H9 (cell line): ENCODE results near the gene KAT2B. TPM values are rescaled to one million over a fixed set of nuclear protein-coding genes. Genes with fewer than 3 reads are reported as not detected.

ENCODE experiments used
- DNase-seq: peaks from one replicate; pipeline ENCODE4 v3.0.0-alpha.2; 2017
- H2AFZ ChIP-seq: one replicate; pipeline ENCODE4 v1.6.1; 2013; ENCODE audit warnings: mild to moderate bottlenecking, low read length, control low read depth, moderate library complexity
- H2AK5ac ChIP-seq: 2 replicates; pipeline ENCODE4 v1.6.1; 2013; ENCODE audit warnings: low read length, control low read depth, mixed read lengths; ENCODE audit not compliant: insufficient read length
- H2BK120ac ChIP-seq: one replicate; pipeline ENCODE4 v1.6.1; 2013; ENCODE audit warnings: low read depth, mild to moderate bottlenecking, low read length, control low read depth, inconsistent platforms; ENCODE audit not compliant: poor library complexity, severe bottlenecking
- H2BK12ac ChIP-seq: 2 replicates; pipeline ENCODE4 v1.6.1; 2013; ENCODE audit warnings: low read length, control low read depth, mixed read lengths, low read depth; ENCODE audit not compliant: insufficient read length
- H2BK15ac ChIP-seq: 2 replicates; pipeline ENCODE4 v1.6.1; 2013; ENCODE audit warnings: low read depth, low read length, control low read depth
- H2BK20ac ChIP-seq: one replicate; pipeline ENCODE4 v1.6.1; 2013; ENCODE audit warnings: low read depth, mild to moderate bottlenecking, low read length, control low read depth, inconsistent platforms; ENCODE audit not compliant: poor library complexity, severe bottlenecking
- H2BK5ac ChIP-seq: 2 replicates; pipeline ENCODE4 v1.6.1; 2013; ENCODE audit warnings: low read length, control low read depth, mixed read lengths; ENCODE audit not compliant: insufficient read length
- H3K14ac ChIP-seq: 2 replicates; pipeline ENCODE4 v1.6.1; 2013; ENCODE audit warnings: low read length, control low read depth; ENCODE audit not compliant: insufficient read depth
- H3K18ac ChIP-seq: 2 replicates; pipeline ENCODE4 v1.6.1; 2013; ENCODE audit warnings: low read depth, mild to moderate bottlenecking, mixed read lengths, low read length, control low read depth; ENCODE audit not compliant: insufficient read length
- H3K23ac ChIP-seq: 2 replicates; pipeline ENCODE4 v1.6.1; 2013; ENCODE audit warnings: low read length, control low read depth, mixed read lengths, low read depth; ENCODE audit not compliant: insufficient read length
- H3K23me2 ChIP-seq: 2 replicates; pipeline ENCODE4 v1.6.1; 2013; ENCODE audit warnings: low read depth, mild to moderate bottlenecking, mixed read lengths, low read length, control low read depth; ENCODE audit not compliant: insufficient read length, poor library complexity, severe bottlenecking
- H3K27ac ChIP-seq: 2 replicates; pipeline ENCODE4 v1.5.1; 2013; ENCODE audit warnings: low read length, control low read depth, mixed read lengths, low read depth; ENCODE audit not compliant: insufficient read length
- H3K27me3 ChIP-seq: 2 replicates; pipeline ENCODE4 v1.6.1; 2013; ENCODE audit warnings: low read length, control low read depth, inconsistent platforms; ENCODE audit not compliant: insufficient read depth
- H3K4ac ChIP-seq: 2 replicates; pipeline ENCODE4 v1.6.1; 2013; ENCODE audit warnings: low read depth, mild to moderate bottlenecking, control low read depth, inconsistent platforms, low read length, moderate library complexity
- H3K4me1 ChIP-seq: 2 replicates; pipeline ENCODE4 v1.6.1; 2013; ENCODE audit warnings: low read length, control low read depth, inconsistent platforms; ENCODE audit not compliant: insufficient read depth
- H3K4me2 ChIP-seq: 2 replicates; pipeline ENCODE4 v1.6.1; 2013; ENCODE audit warnings: low read length, control low read depth, mixed read lengths; ENCODE audit not compliant: insufficient read length, insufficient read depth
- H3K56ac ChIP-seq: 2 replicates; pipeline ENCODE4 v1.6.1; 2013; ENCODE audit warnings: low read depth, mild to moderate bottlenecking, mixed read lengths, low read length, control low read depth; ENCODE audit not compliant: insufficient read length
- H3K79me1 ChIP-seq: 2 replicates; pipeline ENCODE4 v1.6.1; 2013; ENCODE audit warnings: low read depth, mild to moderate bottlenecking, moderate library complexity, low read length, control low read depth, inconsistent platforms; ENCODE audit not compliant: insufficient read depth, poor library complexity, severe bottlenecking
- H3K79me2 ChIP-seq: 2 replicates; pipeline ENCODE4 v1.6.1; 2013; ENCODE audit warnings: low read length, control low read depth, inconsistent platforms; ENCODE audit not compliant: insufficient read depth
- H3K9ac ChIP-seq: 2 replicates; pipeline ENCODE4 v1.6.1; 2013; ENCODE audit warnings: low read length, control low read depth, mixed read lengths; ENCODE audit not compliant: insufficient read length; ENCODE audit errors: extremely low read depth
- H3K9me3 ChIP-seq: one replicate; pipeline ENCODE4 v1.6.1; 2013; ENCODE audit warnings: low read depth, low read length, inconsistent platforms; ENCODE audit not compliant: control insufficient read depth
- H3T11ph ChIP-seq: one replicate; pipeline ENCODE4 v1.6.1; 2013; ENCODE audit warnings: mild to moderate bottlenecking, low read length, control low read depth, inconsistent platforms
- H4K20me1 ChIP-seq: one replicate; pipeline ENCODE4 v1.6.1; 2013; ENCODE audit not compliant: control insufficient read depth, insufficient read length, insufficient read depth
- H4K5ac ChIP-seq: 2 replicates; pipeline ENCODE4 v1.6.1; 2013; ENCODE audit warnings: low read depth, mild to moderate bottlenecking, mixed read lengths, low read length, control low read depth; ENCODE audit not compliant: insufficient read length
- H4K8ac ChIP-seq: replicated peaks from 2 replicates; pipeline ENCODE4 v1.6.1; 2013; ENCODE audit warnings: low read length, control low read depth, mixed read lengths, low read depth; ENCODE audit not compliant: insufficient read length
- H4K91ac ChIP-seq: 2 replicates; pipeline ENCODE4 v1.6.1; 2013; ENCODE audit warnings: low read depth, mild to moderate bottlenecking, moderate library complexity, mixed read lengths, low read length, control low read depth; ENCODE audit not compliant: insufficient read length
- H3K27ac Mint-ChIP-seq, 3 experiments: 2 replicates in 2 of 3; 3 replicates in 1 of 3; pipeline ENCODE4 v1.8.0; 2020 to 2021; ENCODE audit warnings: mixed read lengths in 3 of 3, mild to moderate bottlenecking in 1 of 3, moderate library complexity in 1 of 3
- H3K27me3 Mint-ChIP-seq: 2 replicates; pipeline ENCODE4 v1.8.0; 2021; ENCODE audit warnings: low read depth, mild to moderate bottlenecking, moderate library complexity, mixed read lengths
- H3K36me3 Mint-ChIP-seq, 3 experiments: 2 replicates in 2 of 3; 3 replicates in 1 of 3; pipeline ENCODE4 v1.8.0; 2020 to 2021; ENCODE audit warnings: low read depth in 3 of 3, mixed read lengths in 3 of 3; ENCODE audit not compliant: insufficient read depth in 1 of 3
- H3K4me1 Mint-ChIP-seq, 2 experiments: 2 replicates each; pipeline ENCODE4 v1.8.0; 2020; ENCODE audit warnings: mixed read lengths in 2 of 2
- H3K4me3 Mint-ChIP-seq, 2 experiments: 2 replicates in 1 of 2; 3 replicates in 1 of 2; pipeline ENCODE4 v1.8.0; 2020 to 2021; ENCODE audit warnings: mild to moderate bottlenecking in 2 of 2, mixed read lengths in 2 of 2, moderate library complexity in 1 of 2
- H3K9me3 Mint-ChIP-seq, 2 experiments: 2 replicates in 1 of 2; 3 replicates in 1 of 2; pipeline ENCODE4 v1.8.0; 2020; ENCODE audit warnings: mild to moderate bottlenecking in 2 of 2, mixed read lengths in 2 of 2, moderate library complexity in 1 of 2
- CTCF ChIP-seq: fragments of 200-600 bp; sonication (generic); conservative IDR thresholded peaks from 3 replicates; pipeline ENCODE4 v1.8.0; 2021; ENCODE audit warnings: antibody characterized with exemption, mild to moderate bottlenecking
- WGBS: extraction: QIAGEN DNeasy Blood & Tissue Kit; methylation state at CpG from one replicate; pipeline ENCODE4 v1.1.7; 2013; ENCODE audit warnings: missing lambda C conversion rate, low lambda C conversion rate, mixed read lengths; ENCODE audit not compliant: insufficient read length; ENCODE audit errors: extremely low coverage; 5-methylcytosine and 5-hydroxymethylcytosine counted together
- total RNA-seq: library from RNA; stranded (reverse); gene quantifications from 2 replicates; pipeline ENCODE4 v1.2.1, GENCODE V29; 2021

The KAT2B gene
- total RNA-seq, 1 experiment from 2014 or later, result 6.3 TPM

- H3K9me3 ChIP-seq, result no peaks in the 10 kb centered on the region
- H2AK5ac ChIP-seq, result no peak overlapping the region
- Mint-ChIP-seq H3K9me3 (no peaks in the 10 kb centered on the region), H3K27ac (no peak overlapping the region), H3K27me3 (no peaks in the 10 kb centered on the region), H3K4me1 (peaks cover 0 to 9% of the 10 kb centered on the region in 2 experiments; a peak in 1 of 4 replicates), H3K36me3 (no peaks in the 10 kb centered on the region), H3K4me3 (no peak overlapping the region)
- no peak overlapping the region for H2BK120ac ChIP-seq
- no peak for TF ChIP-seq CTCF
- no peak overlapping the region for H2BK20ac ChIP-seq
- no peak overlapping the region for H2BK5ac ChIP-seq
- no peak overlapping the region for H3K18ac ChIP-seq
- H4K20me1 ChIP-seq, result no peaks in the 10 kb centered on the region
- H3K23ac ChIP-seq, result no peak overlapping the region
- no peak overlapping the region for H4K5ac ChIP-seq
- no peak overlapping the region for H2BK15ac ChIP-seq
- no peaks in the 10 kb centered on the region for H3K27me3 ChIP-seq
- no peak overlapping the region for H3K9ac ChIP-seq
- no peak overlapping the region for H4K91ac ChIP-seq
- H3K4me1 ChIP-seq, result no peaks in the 10 kb centered on the region
- H3T11ph ChIP-seq, result no peak overlapping the region
- H3K27ac ChIP-seq, result no peak overlapping the region
- H3K79me1 ChIP-seq, result no peaks in the 10 kb centered on the region
- no peak overlapping the region for H2AFZ ChIP-seq
- WGBS, result no CpG with 5 or more reads among the region's 1 CpG
- no peak overlapping the region for H3K56ac ChIP-seq
- no peak overlapping the region for H3K14ac ChIP-seq
- H2BK12ac ChIP-seq, result no peak overlapping the region
- H3K23me2 ChIP-seq, result no peaks in the 10 kb centered on the region
- H3K4me2 ChIP-seq, result no peak overlapping the region
- H3K4ac ChIP-seq, result no peak overlapping the region
- no peak for DNase-seq
- H4K8ac ChIP-seq, result no peak overlapping the region
- no peaks in the 10 kb centered on the region for H3K79me2 ChIP-seq
Measured at GRCh38 chr3:20103731-20104130, 63.5 kb downstream of the KAT2B start.
